Neuronal stem cell (in vitro differentiated cells): ENCODE data around the gene KRTAP4-8.
"Not testable (repeated sequence)": the region's sequence is repeated elsewhere in the genome, so short reads cannot be mapped to it uniquely, and the experiment has no call there.

Source experiments
- DNase-seq: peaks from one replicate; pipeline ENCODE4 v3.0.0-alpha.2; 2013; ENCODE audit warnings: low spot score
- H2AFZ ChIP-seq: one replicate; pipeline ENCODE4 v1.6.1; 2013; ENCODE audit warnings: mild to moderate bottlenecking, low read length, inconsistent platforms
- H2AK5ac ChIP-seq: 2 replicates; pipeline ENCODE4 v1.6.1; 2013; ENCODE audit warnings: low read depth, mild to moderate bottlenecking, inconsistent platforms, low read length, moderate library complexity, mixed read lengths
- H2BK120ac ChIP-seq: 2 replicates; pipeline ENCODE4 v1.6.1; 2013; ENCODE audit warnings: low read depth, mild to moderate bottlenecking, inconsistent platforms, low read length, moderate library complexity, mixed read lengths
- H2BK12ac ChIP-seq: one replicate; pipeline ENCODE4 v1.6.1; 2013; ENCODE audit warnings: low read length, inconsistent platforms
- H2BK15ac ChIP-seq: 2 replicates; pipeline ENCODE4 v1.6.1; 2013; ENCODE audit warnings: mild to moderate bottlenecking, low read length, inconsistent platforms, mixed read lengths
- H2BK5ac ChIP-seq: one replicate; pipeline ENCODE4 v1.6.1; 2013; ENCODE audit warnings: inconsistent platforms, mild to moderate bottlenecking, low read length, moderate library complexity
- H3K14ac ChIP-seq: one replicate; pipeline ENCODE4 v1.6.1; 2013; ENCODE audit warnings: low read length, inconsistent platforms
- H3K18ac ChIP-seq: 2 replicates; pipeline ENCODE4 v1.6.1; 2013; ENCODE audit warnings: low read length, inconsistent platforms
- H3K23ac ChIP-seq: 2 replicates; pipeline ENCODE4 v1.6.1; 2013; ENCODE audit warnings: low read depth, mild to moderate bottlenecking, mixed read lengths, low read length, inconsistent platforms; ENCODE audit not compliant: poor library complexity
- H3K27ac ChIP-seq: replicated peaks from 3 replicates; pipeline ENCODE4 v1.5.1; 2013; ENCODE audit warnings: low read length, inconsistent platforms
- H3K27me3 ChIP-seq, 3 experiments: 2 replicates each; pipeline ENCODE4 v1.6.1; 2013; ENCODE audit warnings: low read length in 3 of 3, mild to moderate bottlenecking in 2 of 3, inconsistent platforms in 1 of 3, low read depth in 1 of 3, mixed read lengths in 1 of 3, moderate library complexity in 1 of 3; ENCODE audit not compliant: control insufficient read depth in 3 of 3, insufficient read depth in 3 of 3
- H3K36me3 ChIP-seq, 2 donors: replicated peaks in 1 of 2; 2 replicates each; pipeline ENCODE4 v1.6.1; 2013; ENCODE audit warnings: low read length in 2 of 2; ENCODE audit not compliant: control insufficient read depth in 2 of 2, insufficient read depth in 2 of 2
- H3K4ac ChIP-seq: 2 replicates; pipeline ENCODE4 v1.6.1; 2013; ENCODE audit warnings: inconsistent platforms, mild to moderate bottlenecking, low read length, moderate library complexity
- H3K4me1 ChIP-seq, 2 donors: 1 replicate in 1 of 2; 2 replicates in 1 of 2; pipeline ENCODE4 v1.6.1; 2013; ENCODE audit warnings: low read length in 2 of 2, low read depth in 1 of 2; ENCODE audit not compliant: control insufficient read depth in 2 of 2, insufficient read depth in 1 of 2
- H3K4me2 ChIP-seq: one replicate; pipeline ENCODE4 v1.6.1; 2013; ENCODE audit warnings: mild to moderate bottlenecking, low read length, inconsistent platforms; ENCODE audit not compliant: insufficient read depth, poor library complexity, severe bottlenecking
- H3K4me3 ChIP-seq, 2 donors: 2 replicates each; pipeline ENCODE4 v1.5.1; 2013; ENCODE audit warnings: low read length in 2 of 2, mild to moderate bottlenecking in 2 of 2, inconsistent platforms in 1 of 2, moderate library complexity in 1 of 2
- H3K79me1 ChIP-seq: one replicate; pipeline ENCODE4 v1.6.1; 2013; ENCODE audit warnings: low read depth, mild to moderate bottlenecking, inconsistent platforms, low read length, moderate library complexity
- H3K9ac ChIP-seq: one replicate; pipeline ENCODE4 v1.6.1; 2013; ENCODE audit warnings: mild to moderate bottlenecking, low read depth, low read length, inconsistent platforms; ENCODE audit not compliant: poor library complexity
- H3K9me3 ChIP-seq, 2 donors: replicated peaks in 1 of 2; 2 replicates each; pipeline versions ENCODE3 to v1.6.1; 2013; ENCODE audit warnings: low read length in 2 of 2, mild to moderate bottlenecking in 2 of 2, inconsistent platforms in 1 of 2, low read depth in 1 of 2, mixed read lengths in 1 of 2, moderate library complexity in 1 of 2; ENCODE audit not compliant: control insufficient read depth in 2 of 2, insufficient read depth in 1 of 2
- H4K8ac ChIP-seq: one replicate; pipeline ENCODE4 v1.6.1; 2013; ENCODE audit warnings: low read depth, mild to moderate bottlenecking, inconsistent platforms, low read length, moderate library complexity
- H4K91ac ChIP-seq: one replicate; pipeline ENCODE4 v1.6.1; 2013; ENCODE audit warnings: low read length, low read depth, mild to moderate bottlenecking, inconsistent platforms; ENCODE audit not compliant: poor library complexity
- WGBS, 2 donors: extraction: QIAGEN DNeasy Blood & Tissue Kit; methylation state at CpG; one replicate each; pipeline ENCODE4 v1.1.7; 2013; ENCODE audit warnings: missing lambda C conversion rate in 2 of 2, mixed read lengths in 1 of 2; ENCODE audit not compliant: insufficient read length in 2 of 2, insufficient replicate concordance in 1 of 2; ENCODE audit errors: extremely low coverage in 2 of 2; 5-methylcytosine and 5-hydroxymethylcytosine counted together

The KRTAP4-8 gene

DNA sequence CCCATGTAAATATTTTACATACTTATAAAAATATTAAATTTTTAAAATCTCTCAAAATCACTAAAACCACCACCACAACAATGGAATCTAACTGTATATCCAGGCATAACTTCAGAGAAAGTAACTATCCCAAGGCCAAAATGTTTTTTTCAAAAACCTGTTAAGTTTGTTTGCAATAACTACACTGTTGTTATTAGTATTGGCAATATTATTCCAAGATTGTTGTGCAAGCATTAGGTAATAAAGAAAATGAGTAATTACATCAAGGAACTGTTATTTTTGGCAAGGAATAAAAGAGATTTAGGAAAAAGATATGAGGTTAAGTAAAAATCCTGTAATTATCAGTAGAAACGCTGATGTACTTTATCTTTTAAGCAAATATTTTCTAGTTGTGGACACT lies 29.4 kb upstream of the KRTAP4-8 start:
- H2AFZ ChIP-seq = no peak overlapping the region
- no peaks in the 10 kb centered on the region for H3K27me3 ChIP-seq
- no peak overlapping the region for H2BK12ac ChIP-seq
- no peak overlapping the region for H3K4me3 ChIP-seq
- H3K18ac ChIP-seq = no peak overlapping the region
- no peak overlapping the region for H2AK5ac ChIP-seq
- no peak overlapping the region for H2BK120ac ChIP-seq
- no peaks in the 10 kb centered on the region for H3K79me1 ChIP-seq
- H4K8ac ChIP-seq = no peak overlapping the region
- no peaks in the 10 kb centered on the region for H3K4me1 ChIP-seq
- no peaks in the 10 kb centered on the region for H3K36me3 ChIP-seq
- H3K23ac ChIP-seq = no peak overlapping the region
- no peak overlapping the region for H2BK5ac ChIP-seq
- H3K4me2 ChIP-seq = no peak overlapping the region
- no peak overlapping the region for H3K27ac ChIP-seq
- H4K91ac ChIP-seq = no peak overlapping the region
- no peak overlapping the region for H3K4ac ChIP-seq
- no peak for DNase-seq
- H3K9me3 ChIP-seq = no peaks in the 10 kb centered on the region
- H3K14ac ChIP-seq = no peak overlapping the region
- WGBS, 2 donors = no CpG with 5 or more reads among the region's 1 CpG
- H3K9ac ChIP-seq = no peak overlapping the region
- H2BK15ac ChIP-seq = no peak overlapping the region

DNA sequence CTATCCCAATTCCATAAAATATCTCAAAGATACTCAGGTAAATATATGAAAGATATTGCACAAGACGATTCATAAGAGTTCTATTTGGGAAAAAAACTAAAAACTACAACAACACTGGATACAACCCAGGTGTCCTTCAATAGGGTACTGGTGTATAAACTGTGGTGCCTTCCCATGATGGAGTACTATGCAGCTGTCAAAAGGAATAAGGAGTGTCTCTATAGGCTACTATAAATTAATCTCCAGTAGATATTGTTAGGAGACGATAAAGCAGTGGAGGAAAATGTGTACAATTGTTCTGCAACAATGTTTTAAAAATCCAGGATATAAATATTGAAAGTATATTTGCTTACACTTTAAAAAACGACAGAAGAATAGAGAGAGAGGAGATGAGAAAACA lies 28.5 kb upstream of the KRTAP4-8 start:
- H3K27ac ChIP-seq = no peak overlapping the region
- no peak overlapping the region for H2BK15ac ChIP-seq
- DNase-seq = no peak
- H2BK120ac ChIP-seq = no peak overlapping the region
- H3K18ac ChIP-seq = no peak overlapping the region
- H3K4me3 ChIP-seq = no peak overlapping the region
- H2BK12ac ChIP-seq = no peak overlapping the region
- WGBS, 2 donors = no CpG with 5 or more reads among the region's 3 CpGs
- no peak overlapping the region for H4K91ac ChIP-seq
- H2BK5ac ChIP-seq = no peak overlapping the region
- no peak overlapping the region for H4K8ac ChIP-seq
- H3K23ac ChIP-seq = no peak overlapping the region
- no peaks in the 10 kb centered on the region for H3K79me1 ChIP-seq
- H3K4ac ChIP-seq = no peak overlapping the region
- H3K9me3 ChIP-seq = no peaks in the 10 kb centered on the region
- no peaks in the 10 kb centered on the region for H3K27me3 ChIP-seq
- no peak overlapping the region for H3K4me2 ChIP-seq
- no peak overlapping the region for H2AFZ ChIP-seq
- H3K36me3 ChIP-seq = no peaks in the 10 kb centered on the region
- no peak overlapping the region for H2AK5ac ChIP-seq
- no peaks in the 10 kb centered on the region for H3K4me1 ChIP-seq
- no peak overlapping the region for H3K14ac ChIP-seq
- H3K9ac ChIP-seq = no peak overlapping the region

DNA sequence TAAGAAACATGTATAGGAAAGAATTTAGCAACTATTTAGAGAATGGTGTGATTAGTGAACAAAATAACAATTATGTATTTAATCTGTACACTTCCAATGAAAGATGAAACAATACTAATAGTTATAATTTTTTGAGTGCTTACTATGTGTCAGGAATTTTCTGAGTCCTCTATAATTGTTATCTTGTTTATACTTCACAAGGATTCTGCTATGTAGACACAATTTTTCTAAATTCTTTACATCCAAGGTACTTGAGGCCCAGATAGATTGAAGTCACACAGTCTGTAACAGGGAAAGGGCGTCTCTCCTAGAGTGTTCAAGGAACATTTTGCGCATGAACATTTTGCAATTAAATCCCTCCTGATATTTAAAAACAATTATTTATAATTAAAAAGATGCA lies 27.1 kb upstream of the KRTAP4-8 start:
- Histone ChIP-seq H3K79me1 (no peaks in the 10 kb centered on the region), H3K9me3 (no peaks in the 10 kb centered on the region), H2AK5ac (no peak overlapping the region), H2BK15ac (no peak overlapping the region), H4K8ac (no peak overlapping the region), H3K14ac (no peak overlapping the region), H2BK12ac (no peak overlapping the region), H3K36me3 (no peaks in the 10 kb centered on the region), H2AFZ (no peak overlapping the region), H2BK5ac (no peak overlapping the region), H3K18ac (no peak overlapping the region), H4K91ac (no peak overlapping the region), H3K4me1 (no peaks in the 10 kb centered on the region), H3K27me3 (no peaks in the 10 kb centered on the region), H3K9ac (no peak overlapping the region), H2BK120ac (no peak overlapping the region), H3K4me3 (no peak overlapping the region), H3K23ac (no peak overlapping the region), H3K4ac (no peak overlapping the region), H3K27ac (no peak overlapping the region), H3K4me2 (no peak overlapping the region)
- WGBS, 2 donors = no CpG with 5 or more reads among the region's 2 CpGs
- DNase-seq = no peak

DNA sequence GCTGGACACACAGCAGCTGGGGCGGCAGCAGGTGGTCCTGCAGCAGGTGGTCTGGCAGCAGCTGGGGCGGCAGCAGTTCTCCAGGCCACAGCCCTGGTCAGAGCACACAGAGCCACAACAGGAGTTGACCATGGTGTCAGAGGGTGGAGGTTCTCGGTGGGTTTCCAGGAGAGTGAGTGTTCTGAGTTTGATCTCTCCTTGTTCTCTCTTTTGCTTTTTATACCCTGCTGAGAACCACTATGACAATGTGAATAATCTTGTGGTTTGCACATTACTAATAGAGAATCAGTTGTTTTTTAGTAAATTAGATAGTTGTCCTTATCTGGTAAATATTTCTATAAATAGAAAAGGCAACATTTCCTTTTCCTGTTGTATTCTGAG lies 26.0 kb upstream of the KRTAP4-8 start, which contains the start of gene KRTAP4-12:
KRTAP4-12 (minus strand) TSS at position 192 of the 381 bp plus-strand sequence; CDS start at position 132, 60 bp downstream.
- H2BK120ac ChIP-seq, H2AFZ ChIP-seq, H2AK5ac ChIP-seq, H4K8ac ChIP-seq, H2BK12ac ChIP-seq, H4K91ac ChIP-seq, H3K79me1 ChIP-seq, H3K27me3 ChIP-seq, H3K9me3 ChIP-seq, H3K18ac ChIP-seq, H2BK5ac ChIP-seq, H3K4me2 ChIP-seq, DNase-seq, H3K27ac ChIP-seq, H3K4me1 ChIP-seq, H3K4me3 ChIP-seq, H2BK15ac ChIP-seq, H3K9ac ChIP-seq, H3K4ac ChIP-seq, H3K23ac ChIP-seq, H3K14ac ChIP-seq, H3K36me3 ChIP-seq: not testable (repeated sequence)
- no CpG with 5 or more reads among the region's 3 CpGs for WGBS, 2 donors
